ENCODE data around the gene KCNH1.

The KCNH1 gene

DNA sequence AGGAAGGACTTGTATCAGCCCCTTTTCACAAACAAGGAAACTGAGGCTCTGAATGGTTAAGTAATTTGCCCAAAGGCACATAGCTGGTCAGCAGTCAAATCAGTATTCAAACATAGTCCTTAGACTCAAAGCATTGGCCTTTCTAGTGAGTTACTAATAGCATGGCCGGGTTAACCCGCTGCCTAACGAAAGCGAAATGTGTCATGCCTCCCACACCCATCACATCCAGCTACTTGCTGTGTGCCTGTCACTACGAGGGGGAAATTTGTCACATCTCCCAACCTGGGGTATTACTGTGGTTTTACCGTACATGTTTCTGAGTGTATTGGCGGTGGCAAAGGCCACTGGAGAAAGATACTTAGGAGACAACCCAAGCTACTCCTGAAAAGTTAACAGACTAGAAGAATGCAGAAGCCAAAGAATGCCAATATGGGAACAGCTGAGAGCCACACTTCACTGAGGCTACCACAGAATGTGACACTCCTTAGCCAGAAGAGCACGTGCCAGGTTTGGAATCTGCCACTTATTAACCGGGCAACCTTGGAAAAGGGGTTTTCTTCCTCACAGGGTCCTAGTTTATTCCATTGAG, 363.5 kb downstream of the KCNH1 start:
- Histone ChIP-seq H3K4me3 (ENCODE audit: low read length) (no peak overlapping the region), H3K4me1 (ENCODE audit: control insufficient read depth, insufficient read depth, low read length) (no peaks in the 10 kb centered on the region), H3K9ac (ENCODE audit: low read length) (no peak overlapping the region), H3K9me3 (ENCODE audit: control insufficient read depth, low read length) (no peaks in the 10 kb centered on the region), H3K36me3 (ENCODE audit: control insufficient read depth, insufficient read depth, low read length, severe bottlenecking) (no peaks in the 10 kb centered on the region), H3K27me3 (replicated peaks; ENCODE audit: control insufficient read depth, insufficient read depth, low read length) (no peaks in the 10 kb centered on the region)
- no peak for DNase-seq (ENCODE audit: low read depth)

DNA sequence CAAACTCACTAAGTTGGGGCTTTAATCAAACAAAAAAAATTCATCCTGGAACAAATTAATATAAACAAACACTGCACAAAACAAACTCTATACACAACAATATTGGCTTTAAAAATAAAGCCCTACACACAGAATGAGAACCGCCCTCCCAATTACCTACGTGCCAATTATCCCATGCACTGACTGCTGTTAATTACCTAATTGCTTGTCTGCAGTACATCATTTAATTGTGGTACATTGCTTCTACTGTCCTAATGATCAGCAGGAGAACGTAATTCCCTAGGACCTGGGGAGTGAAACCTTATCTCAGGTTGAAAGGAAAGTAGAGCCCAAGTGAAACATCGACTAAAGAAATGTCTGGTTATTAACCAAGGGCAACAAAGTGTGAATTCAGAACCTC, 364.5 kb downstream of the KCNH1 start:
- no peak for DNase-seq (ENCODE audit: low read depth)
- Histone ChIP-seq H3K27me3 (replicated peaks; ENCODE audit: control insufficient read depth, insufficient read depth, low read length) (no peaks in the 10 kb centered on the region), H3K4me3 (ENCODE audit: low read length) (no peak overlapping the region), H3K9me3 (ENCODE audit: control insufficient read depth, low read length) (no peaks in the 10 kb centered on the region), H3K9ac (ENCODE audit: low read length) (no peak overlapping the region), H3K4me1 (ENCODE audit: control insufficient read depth, insufficient read depth, low read length) (no peaks in the 10 kb centered on the region), H3K36me3 (ENCODE audit: control insufficient read depth, insufficient read depth, low read length, severe bottlenecking) (no peaks in the 10 kb centered on the region)

- Histone ChIP-seq H3K4me3 (ENCODE audit: low read length) (no peak overlapping the region), H3K4me1 (ENCODE audit: control insufficient read depth, insufficient read depth, low read length) (no peaks in the 10 kb centered on the region), H3K9ac (ENCODE audit: low read length) (no peak overlapping the region), H3K9me3 (ENCODE audit: control insufficient read depth, low read length) (peaks cover 14% of the 10 kb centered on the region), H3K36me3 (ENCODE audit: control insufficient read depth, insufficient read depth, low read length, severe bottlenecking) (no peaks in the 10 kb centered on the region), H3K27me3 (replicated peaks; ENCODE audit: control insufficient read depth, insufficient read depth, low read length) (no peaks in the 10 kb centered on the region)
- DNase-seq (ENCODE audit: low read depth) = no peak
Measured at GRCh38 chr1:210764536-210764935, 369.4 kb downstream of the KCNH1 start.

GRCh38 chr1:210758761-210759160, 375.2 kb downstream of the KCNH1 start:
- Histone ChIP-seq H3K9me3 (ENCODE audit: control insufficient read depth, low read length) (peaks cover 14% of the 10 kb centered on the region), H3K9ac (ENCODE audit: low read length) (no peak overlapping the region), H3K27me3 (replicated peaks; ENCODE audit: control insufficient read depth, insufficient read depth, low read length) (peaks cover 3% of the 10 kb centered on the region), H3K36me3 (ENCODE audit: control insufficient read depth, insufficient read depth, low read length, severe bottlenecking) (no peaks in the 10 kb centered on the region), H3K4me3 (ENCODE audit: low read length) (no peak overlapping the region), H3K4me1 (ENCODE audit: control insufficient read depth, insufficient read depth, low read length) (no peaks in the 10 kb centered on the region)
- DNase-seq (ENCODE audit: low read depth) = peak; percentile 40

GRCh38 chr1:210758261-210758660, 375.7 kb downstream of the KCNH1 start:
- no peak for DNase-seq (ENCODE audit: low read depth)
- Histone ChIP-seq H3K9ac (ENCODE audit: low read length) (no peak overlapping the region), H3K4me3 (ENCODE audit: low read length) (no peak overlapping the region)

GRCh38 chr1:210757677-210758076, 376.3 kb downstream of the KCNH1 start:
- H3K9me3 ChIP-seq (ENCODE audit: control insufficient read depth, low read length) = peaks cover 7% of the 10 kb centered on the region
- H3K36me3 ChIP-seq (ENCODE audit: control insufficient read depth, insufficient read depth, low read length, severe bottlenecking) = no peaks in the 10 kb centered on the region
- no peak overlapping the region for H3K4me3 ChIP-seq (ENCODE audit: low read length)
- no peaks in the 10 kb centered on the region for H3K4me1 ChIP-seq (ENCODE audit: control insufficient read depth, insufficient read depth, low read length)
- H3K9ac ChIP-seq (ENCODE audit: low read length) = no peak overlapping the region
- no peak for DNase-seq (ENCODE audit: low read depth)
- peaks cover 3% of the 10 kb centered on the region for H3K27me3 ChIP-seq (replicated peaks; ENCODE audit: control insufficient read depth, insufficient read depth, low read length)

More at GRCh38 chr1:210758261-210758660, 375.7 kb downstream of the KCNH1 start:
- Histone ChIP-seq H3K4me1 (ENCODE audit: control insufficient read depth, insufficient read depth, low read length) (no peaks in the 10 kb centered on the region), H3K36me3 (ENCODE audit: control insufficient read depth, insufficient read depth, low read length, severe bottlenecking) (no peaks in the 10 kb centered on the region), H3K27me3 (replicated peaks; ENCODE audit: control insufficient read depth, insufficient read depth, low read length) (peaks cover 3% of the 10 kb centered on the region), H3K9me3 (ENCODE audit: control insufficient read depth, low read length) (peaks cover 10% of the 10 kb centered on the region)

DNA sequence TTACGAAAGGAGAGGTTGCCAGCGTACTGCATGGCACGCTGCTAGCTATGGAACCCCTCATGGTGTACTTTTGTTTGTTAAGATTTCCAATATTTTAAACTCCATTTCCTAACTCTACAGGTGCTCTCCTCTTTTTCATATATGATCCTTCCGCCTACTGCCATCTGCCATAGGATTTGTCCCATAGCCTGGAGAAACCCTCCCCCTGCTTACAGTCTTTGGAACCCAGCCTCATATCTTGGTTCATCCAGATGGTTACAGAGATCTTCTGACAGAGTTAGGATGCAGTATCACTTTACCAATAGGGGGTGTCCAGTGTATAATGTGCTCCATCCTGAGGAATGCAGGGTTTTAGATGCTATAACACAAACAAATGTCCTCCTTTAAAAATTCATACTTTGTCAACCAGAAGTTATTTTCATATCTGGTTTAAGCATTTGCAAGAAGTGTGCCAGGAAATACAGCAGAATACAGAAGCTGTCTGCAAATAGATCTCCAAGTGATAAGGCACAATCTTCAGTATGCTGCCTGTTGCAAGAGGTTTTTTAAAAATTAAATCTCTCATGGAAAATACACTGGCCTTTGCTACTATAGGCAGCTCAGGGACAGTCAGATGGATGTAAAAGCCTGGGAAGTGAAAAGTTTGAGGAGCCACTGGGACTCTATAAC, 377.8 kb downstream of the KCNH1 start:
- peaks cover 7% of the 10 kb centered on the region for H3K9me3 ChIP-seq (ENCODE audit: control insufficient read depth, low read length)
- H3K4me3 ChIP-seq (ENCODE audit: low read length) = no peak overlapping the region
- peaks cover 3% of the 10 kb centered on the region for H3K27me3 ChIP-seq (replicated peaks; ENCODE audit: control insufficient read depth, insufficient read depth, low read length)
- H3K9ac ChIP-seq (ENCODE audit: low read length) = no peak overlapping the region
- H3K36me3 ChIP-seq (ENCODE audit: control insufficient read depth, insufficient read depth, low read length, severe bottlenecking) = no peaks in the 10 kb centered on the region
- H3K4me1 ChIP-seq (ENCODE audit: control insufficient read depth, insufficient read depth, low read length) = no peaks in the 10 kb centered on the region
- no peak for DNase-seq (ENCODE audit: low read depth)

DNA sequence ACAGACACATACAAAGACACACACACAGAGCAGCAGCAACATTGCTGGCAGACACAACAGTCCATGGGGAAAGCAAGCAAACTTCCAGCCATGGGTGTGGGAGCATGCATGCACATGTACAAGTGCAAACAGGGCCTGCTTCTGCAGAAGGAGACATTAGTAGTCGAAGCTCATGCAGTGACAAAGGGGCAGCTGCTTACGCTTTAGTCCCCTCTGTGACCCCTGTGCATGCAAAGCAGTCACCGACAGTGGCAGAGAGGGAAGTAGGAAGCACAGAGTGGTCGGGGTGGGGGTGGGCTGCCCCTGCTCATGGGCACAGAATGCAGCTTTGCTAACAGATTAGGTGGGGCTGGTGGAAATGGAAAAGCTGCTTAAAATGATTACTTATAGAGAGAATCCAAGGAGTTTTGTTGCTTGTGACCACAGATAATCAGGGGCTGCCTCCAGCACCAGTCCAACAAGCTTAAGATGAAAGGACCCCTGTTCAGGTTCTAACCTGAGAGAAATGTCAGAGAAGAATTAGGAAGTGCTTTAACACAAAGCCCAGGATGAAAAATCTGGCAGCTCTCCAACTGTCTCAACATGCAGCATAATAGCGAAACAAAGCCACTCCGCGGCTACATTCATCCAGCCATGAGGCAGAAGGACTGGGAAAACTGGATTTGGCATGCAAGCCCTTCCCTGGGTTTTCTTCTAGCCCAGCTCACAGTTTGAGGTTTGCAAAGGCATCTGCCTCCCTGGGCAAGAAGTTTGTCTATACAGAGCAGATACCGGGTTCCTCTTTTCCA, 378.9 kb downstream of the KCNH1 start:
- no peak for DNase-seq (ENCODE audit: low read depth)
- Histone ChIP-seq H3K36me3 (ENCODE audit: control insufficient read depth, insufficient read depth, low read length, severe bottlenecking) (no peaks in the 10 kb centered on the region), H3K9ac (ENCODE audit: low read length) (no peak overlapping the region), H3K4me3 (ENCODE audit: low read length) (no peak overlapping the region), H3K27me3 (replicated peaks; ENCODE audit: control insufficient read depth, insufficient read depth, low read length) (peaks cover 3% of the 10 kb centered on the region), H3K4me1 (ENCODE audit: control insufficient read depth, insufficient read depth, low read length) (no peaks in the 10 kb centered on the region), H3K9me3 (ENCODE audit: control insufficient read depth, low read length) (peaks cover 3% of the 10 kb centered on the region)

GRCh38 chr1:210751911-210752310, 382.0 kb downstream of the KCNH1 start:
- Histone ChIP-seq H3K4me1 (ENCODE audit: control insufficient read depth, insufficient read depth, low read length) (no peaks in the 10 kb centered on the region), H3K4me3 (ENCODE audit: low read length) (no peak overlapping the region), H3K36me3 (ENCODE audit: control insufficient read depth, insufficient read depth, low read length, severe bottlenecking) (no peaks in the 10 kb centered on the region), H3K9ac (ENCODE audit: low read length) (no peak overlapping the region), H3K27me3 (replicated peaks; ENCODE audit: control insufficient read depth, insufficient read depth, low read length) (peaks cover 10% of the 10 kb centered on the region), H3K9me3 (ENCODE audit: control insufficient read depth, low read length) (no peaks in the 10 kb centered on the region)
- no peak for DNase-seq (ENCODE audit: low read depth)

DNA sequence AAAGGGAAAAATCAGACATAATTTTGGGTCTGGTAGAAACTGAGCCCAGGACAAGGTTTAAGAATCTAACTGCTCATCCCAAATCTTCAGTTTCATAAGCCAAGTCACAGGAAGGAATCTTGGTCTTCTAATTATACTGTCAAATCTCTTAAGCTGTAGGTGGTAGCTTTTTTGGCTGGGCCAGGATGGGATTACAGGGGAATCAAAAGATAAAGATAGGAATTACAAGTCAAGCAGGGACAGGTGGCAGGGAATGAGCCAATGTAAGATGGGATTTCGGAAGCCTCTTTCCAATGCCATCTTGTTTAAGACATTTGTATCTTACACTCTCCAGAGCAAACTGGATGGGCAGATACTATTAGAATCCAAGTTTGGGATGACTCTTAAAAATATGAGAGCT, 383.5 kb downstream of the KCNH1 start:
- H3K27me3 ChIP-seq (replicated peaks; ENCODE audit: control insufficient read depth, insufficient read depth, low read length) = peaks cover 11% of the 10 kb centered on the region
- no peak overlapping the region for H3K9ac ChIP-seq (ENCODE audit: low read length)
- no peak overlapping the region for H3K4me3 ChIP-seq (ENCODE audit: low read length)
- no peaks in the 10 kb centered on the region for H3K4me1 ChIP-seq (ENCODE audit: control insufficient read depth, insufficient read depth, low read length)
- no peaks in the 10 kb centered on the region for H3K9me3 ChIP-seq (ENCODE audit: control insufficient read depth, low read length)
- no peaks in the 10 kb centered on the region for H3K36me3 ChIP-seq (ENCODE audit: control insufficient read depth, insufficient read depth, low read length, severe bottlenecking)
- DNase-seq (ENCODE audit: low read depth) = no peak

DNA sequence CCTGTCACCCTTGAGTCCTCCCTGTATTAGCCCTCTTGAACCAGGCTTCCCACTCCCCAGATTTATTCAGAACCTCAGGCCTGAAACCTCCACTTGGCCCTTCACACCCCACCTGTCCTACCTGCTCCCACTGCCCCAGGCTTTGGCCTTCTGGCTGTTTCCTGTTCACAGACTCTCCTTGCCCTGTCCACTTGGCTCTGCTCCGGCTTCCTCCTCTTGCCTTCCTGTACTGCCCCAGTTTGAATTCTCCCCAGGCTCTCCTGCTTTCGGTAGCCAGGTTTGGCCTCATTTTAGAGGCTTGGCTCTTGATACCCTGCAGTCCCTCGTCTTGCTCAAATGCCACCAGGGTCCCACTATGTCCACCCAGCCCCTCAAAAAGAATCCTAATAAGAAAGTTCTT, 385.2 kb downstream of the KCNH1 start:
- H3K9ac ChIP-seq (ENCODE audit: low read length) = no peak overlapping the region
- H3K27me3 ChIP-seq (replicated peaks; ENCODE audit: control insufficient read depth, insufficient read depth, low read length) = peaks cover 8% of the 10 kb centered on the region
- H3K9me3 ChIP-seq (ENCODE audit: control insufficient read depth, low read length) = no peaks in the 10 kb centered on the region
- H3K36me3 ChIP-seq (ENCODE audit: control insufficient read depth, insufficient read depth, low read length, severe bottlenecking) = no peaks in the 10 kb centered on the region
- no peak overlapping the region for H3K4me3 ChIP-seq (ENCODE audit: low read length)
- H3K4me1 ChIP-seq (ENCODE audit: control insufficient read depth, insufficient read depth, low read length) = no peaks in the 10 kb centered on the region
- no peak for DNase-seq (ENCODE audit: low read depth)

All from adipocyte (in vitro differentiated cells).